GM12892 (cell line): ENCODE data around the gene PBLD.
"Not testable (repeated sequence)": the region's sequence is repeated elsewhere in the genome, so short reads cannot be mapped to it uniquely, and the experiment has no call there.

Source experiments
- DNase-seq: peaks from one replicate; pipeline ENCODE4 v3.0.0; 2011; ENCODE audit not compliant: insufficient read length
- FAIRE-seq: peaks from 2 replicates; lab custom pipeline; 2011; peaks lifted over from hg19 to GRCh38; lab: Jason Lieb, UNC
- POLR2A ChIP-seq: IDR thresholded peaks from 2 replicates; pipeline ENCODE4 v1.6.1; 2011; ENCODE audit warnings: low read depth, low read length, control low read depth
- POLR2AphosphoS5 ChIP-seq: IDR thresholded peaks from 2 replicates; pipeline ENCODE4 v1.6.1; 2011; ENCODE audit warnings: low read depth, low read length, control low read depth
- TAF1 ChIP-seq: IDR thresholded peaks from 2 replicates; pipeline ENCODE4 v1.6.1; 2011; ENCODE audit warnings: low read depth, mild to moderate bottlenecking, control low read depth, low read length, borderline replicate concordance

The PBLD gene

GRCh38 chr10:68327889-68328786, 4.6 kb downstream of the PBLD start:
- TF ChIP-seq POLR2AphosphoS5 (no peak), TAF1 (no peak), POLR2A (no peak)
- FAIRE-seq (no peak), DNase-seq (no peak)

GRCh38 chr10:68324396-68324795, 8.3 kb downstream of the PBLD start:
- not testable (repeated sequence) for DNase-seq, FAIRE-seq

- no peak for TF ChIP-seq TAF1
- TF ChIP-seq POLR2A = no peak
- TF ChIP-seq POLR2AphosphoS5 = no peak
- FAIRE-seq (no peak), DNase-seq (no peak)
Measured at GRCh38 chr10:68318331-68319059, 14.2 kb downstream of the PBLD start.

GRCh38 chr10:68315582-68315981, 17.1 kb downstream of the PBLD start:
- DNase-seq (no peak), FAIRE-seq (no peak)
- no peak for TF ChIP-seq TAF1
- no peak for TF ChIP-seq POLR2AphosphoS5

GRCh38 chr10:68314930-68315329, 17.8 kb downstream of the PBLD start:
- FAIRE-seq, DNase-seq: not testable (repeated sequence)

GRCh38 chr10:68310531-68310930, 22.2 kb downstream of the PBLD start:
- TF ChIP-seq POLR2AphosphoS5 = no peak
- no peak for TF ChIP-seq POLR2A
- no peak for TF ChIP-seq TAF1
- FAIRE-seq = no peak
- DNase-seq = no peak

- DNase-seq (no peak), FAIRE-seq (no peak)
- TF ChIP-seq POLR2A (no peak), TAF1 (no peak), POLR2AphosphoS5 (no peak)
Measured at GRCh38 chr10:68305854-68306253, 26.9 kb downstream of the PBLD start.

- no peak for TF ChIP-seq POLR2AphosphoS5
- no peak for DNase-seq
- no peak for FAIRE-seq
Measured at GRCh38 chr10:68303849-68304412, 28.8 kb downstream of the PBLD start.

GRCh38 chr10:68302871-68303270, 29.9 kb downstream of the PBLD start:
- FAIRE-seq (no peak), DNase-seq (no peak)
- TF ChIP-seq POLR2A (no peak), TAF1 (no peak), POLR2AphosphoS5 (no peak)

GRCh38 chr10:68302503-68302823, 30.3 kb downstream of the PBLD start:
- DNase-seq = no peak

GRCh38 chr10:68301790-68302502, 30.8 kb downstream of the PBLD start:
- FAIRE-seq (peak; percentile 58), DNase-seq (no peak)
- TF ChIP-seq TAF1 (no peak), POLR2A (no peak), POLR2AphosphoS5 (no peak)

More at GRCh38 chr10:68302503-68302823, 30.3 kb downstream of the PBLD start:
- TF ChIP-seq POLR2A (no peak), TAF1 (no peak), POLR2AphosphoS5 (no peak)
- peak; percentile 64 for FAIRE-seq

GRCh38 chr10:68301301-68301700, 31.4 kb downstream of the PBLD start:
- FAIRE-seq (peak; percentile 14), DNase-seq (no peak)
- no peak for TF ChIP-seq TAF1
- TF ChIP-seq POLR2A = no peak
- TF ChIP-seq POLR2AphosphoS5 = no peak
